NCI-H526 treated with DMSO at 0.1 percent for 48 hours (cell line): ENCODE measurements around the gene ZNF672.

Experiments
- DNase-seq: peaks from one replicate; lab custom pipeline; 2025; lab: John Stamatoyannopoulos, UW

Gene ZNF672

GRCh38 chr1:248890549-248891498 is 52.8 kb downstream of the ZNF672 start:
- no peak for DNase-seq

- no peak for DNase-seq
Observed at GRCh38 chr1:248891758-248892157, 53.7 kb downstream of the ZNF672 start.

- DNase-seq = no peak
Observed at GRCh38 chr1:248892590-248892989, 54.6 kb downstream of the ZNF672 start.

GRCh38 chr1:248894837-248895236 is 56.8 kb downstream of the ZNF672 start:
- DNase-seq = no peak

- DNase-seq = no peak
Observed at GRCh38 chr1:248897412-248898337, 59.7 kb downstream of the ZNF672 start.
